ENCODE measurements around the gene NDUFS6. TPM values are rescaled to one million over a fixed set of nuclear protein-coding genes. Genes with fewer than 3 reads are reported as not detected.

Gene NDUFS6
- total and polyA plus RNA-seq, 2 of the 8 experiments (the other 6 are each of a cell fraction or from before 2014, with no cell fraction given) = 72.7 to 191 TPM

GRCh38 chr5:1809416-1810035 lies 8.3 kb downstream of the NDUFS6 start:
- Histone ChIP-seq H3K4me3 (ENCODE audit: extremely low read depth in 1 of 4, insufficient read depth in 2 of 4, low read depth in 3 of 4, low read length in 4 of 4) (no peak overlapping the region), H3K9ac (replicated peaks in 1 of 4; ENCODE audit: extremely low read depth in 1 of 4, low read depth in 3 of 4, low read length in 3 of 4) (no peak overlapping the region), H3K4me1 (replicated peaks in 1 of 4; ENCODE audit: control insufficient read depth in 3 of 4, insufficient read depth in 4 of 4, low read length in 3 of 4) (no peaks in the 10 kb centered on the region), H2BK12ac (ENCODE audit: low read depth, low read length) (no peak overlapping the region), H3K23me2 (ENCODE audit: low read depth, low read length) (no peaks in the 10 kb centered on the region), H3K79me2 (ENCODE audit: control insufficient read depth in 1 of 2, insufficient read depth in 2 of 2, low read length in 2 of 2) (peaks cover 7 to 78% of the 10 kb centered on the region in 2 experiments; a peak in 3 of 4 replicates), H3K9me3 (ENCODE audit: insufficient read depth in 2 of 2, low read depth in 1 of 2, low read length in 1 of 2) (no peaks in the 10 kb centered on the region), H4K5ac (ENCODE audit: insufficient read length, low read depth, low read length) (no peak overlapping the region), H3K4me2 (ENCODE audit: insufficient read depth in 1 of 2, low read depth in 2 of 2, low read length in 2 of 2) (no peak overlapping the region), H2BK15ac (ENCODE audit: low read length) (no peak overlapping the region), H3K14ac (ENCODE audit: insufficient read length) (no peak overlapping the region), H3K79me1 (ENCODE audit: low read depth, low read length) (peaks cover 11% of the 10 kb centered on the region), H3K27me3 (replicated peaks in 1 of 4; ENCODE audit: control insufficient read depth in 3 of 4, extremely low read depth in 1 of 4, insufficient read depth in 3 of 4, low read length in 3 of 4) (no peaks in the 10 kb centered on the region), H3K23ac (ENCODE audit: insufficient read length) (no peak overlapping the region), H4K91ac (replicated peaks; ENCODE audit: insufficient read length, low read length) (no peak overlapping the region), H3K4ac (replicated peaks; ENCODE audit: insufficient read length, low read depth, low read length) (no peak overlapping the region), H3K36me3 (ENCODE audit: control insufficient read depth in 2 of 4, insufficient read depth in 4 of 4, low read length in 3 of 4) (peaks cover 27 to 79% (median 57%) of the 10 kb centered on the region in 4 experiments), H3K18ac (ENCODE audit: extremely low read depth, low read length) (no peak overlapping the region), H2BK20ac (ENCODE audit: low read length) (no peak overlapping the region), H2AFZ (ENCODE audit: low read length) (no peak overlapping the region), H3K56ac (replicated peaks; ENCODE audit: insufficient read length, low read depth, low read length) (no peak overlapping the region), H2BK120ac (replicated peaks; ENCODE audit: low read depth, low read length) (no peak overlapping the region), H4K20me1 (replicated peaks in 1 of 2; ENCODE audit: control insufficient read depth in 1 of 2, insufficient read depth in 2 of 2, low read length in 2 of 2) (peaks cover 8 to 44% of the 10 kb centered on the region in 2 experiments), H2AK5ac (ENCODE audit: low read depth, low read length) (no peak overlapping the region), H4K8ac (ENCODE audit: extremely low read depth, insufficient read depth, low read length) (no peak overlapping the region), H2BK5ac (ENCODE audit: low read depth, low read length) (no peak overlapping the region), H3K27ac (ENCODE audit: low read depth, low read length) (no peak overlapping the region)
- no peak for TF ChIP-seq RBBP5 (IDR thresholded peaks at IDR 0.05; ENCODE audit: borderline replicate concordance, low read depth, low read length)
- CTCF ChIA-PET (ENCODE audit: partially characterized antibody) = interaction anchor here (1.2 to 1.9 kb wide), 5 partner anchors 9 to 140 kb away, joined by 3 to 7 read pairs (median 3); no protein-coding TSS in a partner anchor
- FAIRE-seq (no peak), DNase-seq (ENCODE audit: low read depth in 1 of 2, low spot score in 2 of 2) (no peak)
- 89% methylated on average over 32 of the region's 32 CpGs; no CpG with 5 or more reads in 1 of the 2 experiments for WGBS, 2 experiments (ENCODE audit: extremely low coverage in 1 of 2, insufficient coverage in 1 of 2, insufficient read length in 1 of 2, insufficient replicate concordance in 2 of 2, low coverage in 1 of 2, low lambda C conversion rate in 2 of 2, missing lambda C conversion rate in 1 of 2)
- POLR2A ChIA-PET (ENCODE audit: partially characterized antibody) = interaction anchor here (1.4 to 1.9 kb wide), 2 partner anchors 9 to 10 kb away, joined by 4 to 5 read pairs; partner anchors contain the start of gene NDUFS6
